Middle frontal gyrus (tissue), 1 donor: Measurements from ENCODE around the gene TTBK2.
"Not testable (repeated sequence)": the region's sequence is repeated elsewhere in the genome, so short reads cannot be mapped to it uniquely, and the experiment has no call there.

ENCODE experiments used
- DNase-seq: peaks from one replicate; pipeline ENCODE4 v3.0.0-alpha.2; 2015; ENCODE audit warnings: low spot score; ENCODE audit errors: extremely low spot score

The TTBK2 gene

GRCh38 chr15:42826251-42826890, 94.2 kb downstream of the TTBK2 start:
- DNase-seq: no peak

DNA sequence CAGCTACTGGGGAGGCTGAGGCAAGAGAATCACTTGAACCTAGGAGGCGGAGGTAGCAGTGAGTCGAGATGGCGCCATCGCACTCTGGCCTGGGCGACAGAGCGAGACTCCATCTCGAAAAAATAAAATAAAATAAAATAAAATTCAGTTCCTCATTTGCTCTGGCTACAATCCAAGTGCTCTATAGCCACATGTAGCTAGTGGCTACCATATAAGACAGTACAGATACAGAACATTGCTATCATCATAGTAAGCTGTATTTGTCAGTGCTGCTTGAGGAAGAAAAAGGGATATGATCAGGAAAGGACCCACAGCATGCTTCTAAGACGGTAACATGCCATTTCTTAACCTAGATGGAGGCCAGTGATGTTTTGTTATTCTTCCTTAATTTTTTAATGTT, 95.0 kb downstream of the TTBK2 start:
- no peak for DNase-seq

DNA sequence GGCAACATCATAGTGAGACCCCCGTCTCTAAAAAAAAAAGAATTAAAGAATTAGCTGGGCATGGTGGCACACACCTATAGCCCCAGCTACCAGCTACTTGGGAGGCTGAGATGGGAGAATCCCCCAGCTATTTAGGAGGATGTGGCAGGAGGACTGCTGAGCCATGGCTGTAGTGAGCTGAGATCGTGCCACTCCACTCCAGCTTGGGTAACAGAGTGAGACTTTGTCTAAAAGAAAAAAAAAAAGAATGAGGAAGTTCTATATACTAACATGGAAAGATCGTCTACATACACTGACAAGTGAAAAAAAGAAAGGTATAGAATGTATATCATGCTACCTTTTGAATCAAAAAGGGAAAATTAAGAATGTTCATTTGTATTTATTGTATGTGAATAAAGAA, 99.8 kb downstream of the TTBK2 start:
- DNase-seq: no peak

GRCh38 chr15:42819786-42820185, 100.8 kb downstream of the TTBK2 start:
- no peak for DNase-seq

DNA sequence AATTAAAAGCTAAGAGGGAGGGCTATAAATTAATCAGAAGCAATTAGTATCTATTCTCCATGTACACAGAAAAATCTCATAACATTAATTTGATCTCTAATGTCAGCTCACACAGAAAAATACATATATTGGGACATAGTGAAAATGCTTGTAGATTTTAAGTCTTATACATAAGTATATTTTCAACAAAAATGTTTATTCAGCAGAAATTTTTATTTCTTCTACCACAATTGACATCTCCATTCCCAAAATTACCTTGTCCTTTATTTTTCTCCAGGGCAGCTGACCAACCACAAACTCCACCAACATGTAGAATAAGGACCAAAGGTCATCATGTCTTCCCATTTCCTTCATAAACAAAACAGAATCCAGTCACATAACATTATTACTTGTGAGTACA, 109.1 kb downstream of the TTBK2 start:
- no peak for DNase-seq

GRCh38 chr15:42808913-42809312, 111.7 kb downstream of the TTBK2 start:
- DNase-seq: no peak

DNA sequence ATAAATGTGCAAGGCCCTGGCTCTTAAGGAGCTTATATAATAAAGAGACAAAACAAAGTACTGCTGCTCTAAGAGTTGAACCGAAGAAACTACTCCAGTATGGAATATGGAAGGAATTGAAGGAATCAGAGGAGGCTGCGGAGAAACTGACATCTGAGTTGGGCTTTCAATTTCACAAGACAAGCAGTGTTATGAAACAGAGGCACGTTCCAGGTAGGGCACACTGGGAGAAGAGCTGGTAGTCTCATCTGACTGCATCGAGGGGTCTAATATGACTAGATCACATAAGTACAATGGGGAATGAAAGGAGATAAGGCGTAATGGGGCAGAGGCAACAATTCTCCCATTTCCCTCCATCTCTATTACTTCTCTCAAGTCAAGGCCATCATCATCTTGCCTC, 115.3 kb downstream of the TTBK2 start:
- DNase-seq: no peak

DNA sequence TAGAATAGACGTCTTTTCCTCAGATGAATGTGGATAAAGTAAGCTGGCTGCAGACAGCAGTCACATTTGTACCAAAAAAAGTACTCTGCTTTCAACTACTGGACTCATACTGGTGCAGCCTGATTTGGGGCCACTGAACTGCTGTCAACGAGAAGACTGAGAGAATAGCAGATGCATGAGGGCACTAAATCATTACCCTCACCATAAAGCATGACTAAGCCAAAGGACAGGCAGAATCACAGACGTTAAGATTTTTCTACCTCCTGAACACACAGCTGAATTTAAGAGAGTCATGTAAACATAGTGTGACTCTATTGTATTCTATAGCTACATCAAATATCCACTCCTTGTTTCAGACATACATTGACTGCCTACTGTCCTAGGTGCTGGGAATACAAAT, 115.8 kb downstream of the TTBK2 start:
- no peak for DNase-seq

DNA sequence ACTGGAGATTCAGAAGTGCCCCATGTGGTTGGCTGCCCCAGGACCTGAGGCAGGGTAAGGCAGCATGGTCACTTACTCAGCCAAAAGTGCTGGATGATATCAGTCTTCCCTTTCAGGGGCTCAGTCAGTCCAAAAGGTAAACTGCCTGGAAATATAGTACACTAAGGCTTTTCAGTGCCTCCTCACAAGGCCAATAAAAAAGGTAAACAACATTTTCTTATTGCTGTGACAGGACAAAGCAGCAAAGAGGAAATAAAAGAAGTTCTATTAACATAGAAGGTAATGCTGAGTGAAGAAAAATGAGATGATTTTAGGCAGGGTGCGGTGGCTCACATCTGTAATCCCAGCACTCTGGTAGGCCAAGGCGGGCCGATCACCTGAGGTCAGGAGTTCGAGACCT, 117.1 kb downstream of the TTBK2 start:
- no peak for DNase-seq

GRCh38 chr15:42802168-42802567, 118.4 kb downstream of the TTBK2 start:
- no peak for DNase-seq

DNA sequence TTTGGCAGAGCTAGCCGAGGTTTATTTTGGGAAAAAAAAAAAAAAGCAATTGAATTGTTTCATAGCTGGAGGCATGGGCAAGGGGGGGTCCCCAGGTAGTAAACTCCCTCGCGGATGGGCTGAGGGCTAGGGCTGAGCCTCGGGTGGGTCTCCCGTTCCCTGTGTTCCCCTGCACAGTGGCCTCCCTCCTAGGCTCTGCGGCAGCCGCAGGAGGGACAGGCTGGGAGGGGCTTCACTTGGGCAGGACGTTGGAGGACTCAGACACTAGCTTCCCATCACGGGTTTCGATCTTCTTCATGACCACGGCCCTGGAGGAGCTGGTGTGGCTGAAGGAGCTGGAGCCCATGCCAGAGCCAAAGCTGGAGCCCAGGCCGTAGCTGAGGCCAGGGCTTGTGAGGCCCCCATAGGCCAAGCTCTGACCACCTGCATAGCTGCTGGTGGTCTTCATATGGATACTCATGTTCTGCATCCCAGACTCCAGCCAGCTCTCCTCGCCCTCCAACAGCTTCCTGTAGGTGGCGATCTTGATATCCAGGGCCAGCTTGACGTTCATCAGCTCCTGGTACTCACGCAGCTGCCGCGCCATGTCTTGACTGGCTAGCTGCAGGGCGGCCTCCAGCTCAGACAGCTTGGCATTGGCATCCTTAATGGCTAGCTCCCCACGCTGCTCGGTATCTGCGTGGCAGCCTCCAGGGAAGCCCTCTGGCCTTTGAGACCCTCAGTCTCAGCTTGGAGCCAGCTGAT, 119.7 kb downstream of the TTBK2 start:
- no peak for DNase-seq

- DNase-seq: no peak
Observed at GRCh38 chr15:42798802-42799201, 121.8 kb downstream of the TTBK2 start.

DNA sequence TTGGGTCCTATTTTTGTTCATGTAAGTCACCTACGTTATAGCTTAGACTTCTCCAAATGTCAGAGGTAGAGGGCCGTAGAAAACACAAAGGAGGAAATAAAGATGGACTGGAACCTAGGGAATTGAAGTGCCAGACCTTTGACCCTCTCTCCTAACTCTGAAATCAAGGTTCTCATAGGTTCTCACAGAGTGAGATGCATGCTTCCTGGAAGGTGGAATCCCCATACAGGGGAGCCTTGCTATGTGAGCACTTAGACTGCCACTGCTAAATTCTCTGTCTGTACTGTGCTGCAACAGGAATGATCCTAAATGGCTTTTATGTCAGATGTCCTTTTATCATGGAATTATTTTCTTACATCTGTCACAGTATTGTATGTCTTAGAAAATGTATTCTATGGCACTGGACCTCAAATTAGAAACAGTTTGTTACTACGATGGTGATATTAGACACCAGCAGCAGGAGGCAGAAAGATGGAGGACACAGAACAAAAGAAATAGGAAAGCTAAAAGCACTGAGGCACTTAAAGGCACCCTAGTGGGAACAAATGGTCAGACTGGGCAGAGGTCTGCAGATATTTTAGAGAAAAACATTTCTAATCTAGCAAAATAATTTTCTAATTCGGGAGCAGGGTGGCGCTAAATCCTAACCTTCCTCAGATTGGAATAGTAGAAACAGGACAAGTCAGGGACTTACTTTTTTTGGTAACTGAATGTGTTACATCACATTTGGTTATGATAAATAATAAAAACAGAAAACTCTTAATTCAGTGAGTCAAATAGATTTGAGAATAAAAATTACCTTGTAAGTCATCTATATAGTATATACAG, 123.4 kb downstream of the TTBK2 start:
- DNase-seq: no peak

DNA sequence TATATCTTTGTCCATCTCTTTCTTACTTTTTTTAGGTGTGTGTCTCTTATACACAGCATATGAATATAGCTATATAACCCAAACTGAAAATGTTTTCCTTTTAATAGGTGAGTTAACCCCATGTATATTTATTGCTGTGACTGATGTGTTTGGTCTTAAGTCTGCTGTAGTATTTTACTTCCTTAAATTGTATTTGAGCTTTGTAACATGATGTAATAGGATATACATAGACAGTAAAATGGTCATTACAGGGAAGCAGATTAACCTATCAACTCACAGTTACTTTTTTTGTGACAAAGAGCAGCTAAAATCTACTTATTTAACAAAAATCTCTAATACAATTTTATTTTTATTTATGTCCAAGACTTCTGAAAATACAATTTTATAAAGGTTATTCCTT, 131.9 kb downstream of the TTBK2 start:
- DNase-seq: no peak

DNA sequence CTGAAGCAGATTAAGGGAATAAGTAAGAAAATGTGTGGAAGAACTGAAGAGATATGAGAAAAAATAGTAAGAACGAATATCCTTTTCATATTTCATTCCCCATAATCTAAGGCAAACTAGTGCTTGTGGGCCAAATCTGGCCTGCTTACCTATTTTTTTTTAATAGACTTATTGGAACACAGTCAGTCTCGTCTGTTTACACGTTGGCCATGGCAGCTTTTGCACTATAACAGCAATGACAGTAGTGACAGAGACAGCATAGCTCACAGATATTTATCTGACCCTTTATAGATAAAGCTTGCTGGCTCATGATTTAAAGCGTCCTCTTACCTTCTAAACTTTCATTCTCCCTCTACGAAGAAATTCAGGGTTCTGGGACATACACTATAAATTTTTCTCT, 133.6 kb downstream of the TTBK2 start:
- DNase-seq: no peak

GRCh38 chr15:42785569-42785968, 135.0 kb downstream of the TTBK2 start:
- DNase-seq: no peak

- DNase-seq: no peak
Observed at GRCh38 chr15:42784705-42785104, 135.9 kb downstream of the TTBK2 start.

DNA sequence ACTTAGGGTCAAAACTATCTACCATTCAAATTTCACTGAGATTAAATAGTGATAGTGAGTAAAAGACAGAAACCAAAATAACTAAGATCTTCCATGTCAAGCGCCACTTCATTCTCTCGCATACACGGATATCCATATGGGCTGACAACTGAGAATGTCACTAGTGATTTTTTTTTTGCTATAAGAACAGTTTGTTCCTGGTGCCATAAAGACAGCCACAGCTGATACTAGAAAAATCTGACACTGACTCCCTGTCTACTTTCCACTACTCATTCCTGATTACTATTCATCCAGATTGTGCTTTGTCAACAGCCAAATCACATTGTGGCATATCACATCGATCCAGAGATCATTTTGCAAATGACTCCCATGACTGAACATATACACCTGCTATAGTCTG, 137.9 kb downstream of the TTBK2 start:
- DNase-seq: no peak

GRCh38 chr15:42775416-42775815, 145.2 kb downstream of the TTBK2 start:
- no peak for DNase-seq

GRCh38 chr15:42772901-42773300, 147.7 kb downstream of the TTBK2 start:
- DNase-seq: no peak

GRCh38 chr15:42772144-42772543, 148.4 kb downstream of the TTBK2 start:
- DNase-seq: no peak

DNA sequence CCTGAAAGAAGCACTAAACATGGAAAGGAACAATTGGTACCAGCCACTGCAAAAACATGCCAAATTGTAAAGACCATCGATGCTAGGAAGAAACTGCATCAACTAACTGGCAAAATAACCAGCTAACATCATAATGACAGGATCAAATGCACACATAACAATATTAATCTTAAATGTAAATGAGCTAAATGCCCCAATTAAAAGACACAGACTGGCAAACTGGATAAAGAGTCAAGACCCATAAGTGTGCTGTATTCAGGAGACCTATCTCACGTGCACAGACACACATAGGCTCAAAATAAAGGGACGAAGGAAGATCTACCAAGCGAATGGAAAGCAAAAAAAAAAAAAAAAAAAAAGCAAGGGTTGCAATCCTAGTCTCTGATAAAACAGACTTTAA, 154.5 kb downstream of the TTBK2 start:
- not testable (repeated sequence) for DNase-seq
